H9 (cell line): ENCODE measurements around the gene KRTAP10-3. TPM values are rescaled to one million over a fixed set of nuclear protein-coding genes. Genes with fewer than 3 reads are reported as not detected.

Source experiments
- DNase-seq: peaks from one replicate; pipeline ENCODE4 v3.0.0-alpha.2; 2017
- H2AFZ ChIP-seq: one replicate; pipeline ENCODE4 v1.6.1; 2013; ENCODE audit warnings: mild to moderate bottlenecking, low read length, control low read depth, moderate library complexity
- H2AK5ac ChIP-seq: 2 replicates; pipeline ENCODE4 v1.6.1; 2013; ENCODE audit warnings: low read length, control low read depth, mixed read lengths; ENCODE audit not compliant: insufficient read length
- H2BK120ac ChIP-seq: one replicate; pipeline ENCODE4 v1.6.1; 2013; ENCODE audit warnings: low read depth, mild to moderate bottlenecking, low read length, control low read depth, inconsistent platforms; ENCODE audit not compliant: poor library complexity, severe bottlenecking
- H2BK12ac ChIP-seq: 2 replicates; pipeline ENCODE4 v1.6.1; 2013; ENCODE audit warnings: low read length, control low read depth, mixed read lengths, low read depth; ENCODE audit not compliant: insufficient read length
- H2BK15ac ChIP-seq: 2 replicates; pipeline ENCODE4 v1.6.1; 2013; ENCODE audit warnings: low read depth, low read length, control low read depth
- H2BK20ac ChIP-seq: one replicate; pipeline ENCODE4 v1.6.1; 2013; ENCODE audit warnings: low read depth, mild to moderate bottlenecking, low read length, control low read depth, inconsistent platforms; ENCODE audit not compliant: poor library complexity, severe bottlenecking
- H2BK5ac ChIP-seq: 2 replicates; pipeline ENCODE4 v1.6.1; 2013; ENCODE audit warnings: low read length, control low read depth, mixed read lengths; ENCODE audit not compliant: insufficient read length
- H3K14ac ChIP-seq: 2 replicates; pipeline ENCODE4 v1.6.1; 2013; ENCODE audit warnings: low read length, control low read depth; ENCODE audit not compliant: insufficient read depth
- H3K18ac ChIP-seq: 2 replicates; pipeline ENCODE4 v1.6.1; 2013; ENCODE audit warnings: low read depth, mild to moderate bottlenecking, mixed read lengths, low read length, control low read depth; ENCODE audit not compliant: insufficient read length
- H3K23ac ChIP-seq: 2 replicates; pipeline ENCODE4 v1.6.1; 2013; ENCODE audit warnings: low read length, control low read depth, mixed read lengths, low read depth; ENCODE audit not compliant: insufficient read length
- H3K23me2 ChIP-seq: 2 replicates; pipeline ENCODE4 v1.6.1; 2013; ENCODE audit warnings: low read depth, mild to moderate bottlenecking, mixed read lengths, low read length, control low read depth; ENCODE audit not compliant: insufficient read length, poor library complexity, severe bottlenecking
- H3K27ac ChIP-seq: 2 replicates; pipeline ENCODE4 v1.5.1; 2013; ENCODE audit warnings: low read length, control low read depth, mixed read lengths, low read depth; ENCODE audit not compliant: insufficient read length
- H3K27me3 ChIP-seq: 2 replicates; pipeline ENCODE4 v1.6.1; 2013; ENCODE audit warnings: low read length, control low read depth, inconsistent platforms; ENCODE audit not compliant: insufficient read depth
- H3K4ac ChIP-seq: 2 replicates; pipeline ENCODE4 v1.6.1; 2013; ENCODE audit warnings: low read depth, mild to moderate bottlenecking, control low read depth, inconsistent platforms, low read length, moderate library complexity
- H3K4me1 ChIP-seq: 2 replicates; pipeline ENCODE4 v1.6.1; 2013; ENCODE audit warnings: low read length, control low read depth, inconsistent platforms; ENCODE audit not compliant: insufficient read depth
- H3K4me2 ChIP-seq: 2 replicates; pipeline ENCODE4 v1.6.1; 2013; ENCODE audit warnings: low read length, control low read depth, mixed read lengths; ENCODE audit not compliant: insufficient read length, insufficient read depth
- H3K56ac ChIP-seq: 2 replicates; pipeline ENCODE4 v1.6.1; 2013; ENCODE audit warnings: low read depth, mild to moderate bottlenecking, mixed read lengths, low read length, control low read depth; ENCODE audit not compliant: insufficient read length
- H3K79me1 ChIP-seq: 2 replicates; pipeline ENCODE4 v1.6.1; 2013; ENCODE audit warnings: low read depth, mild to moderate bottlenecking, moderate library complexity, low read length, control low read depth, inconsistent platforms; ENCODE audit not compliant: insufficient read depth, poor library complexity, severe bottlenecking
- H3K79me2 ChIP-seq: 2 replicates; pipeline ENCODE4 v1.6.1; 2013; ENCODE audit warnings: low read length, control low read depth, inconsistent platforms; ENCODE audit not compliant: insufficient read depth
- H3K9ac ChIP-seq: 2 replicates; pipeline ENCODE4 v1.6.1; 2013; ENCODE audit warnings: low read length, control low read depth, mixed read lengths; ENCODE audit not compliant: insufficient read length; ENCODE audit errors: extremely low read depth
- H3K9me3 ChIP-seq: one replicate; pipeline ENCODE4 v1.6.1; 2013; ENCODE audit warnings: low read depth, low read length, inconsistent platforms; ENCODE audit not compliant: control insufficient read depth
- H3T11ph ChIP-seq: one replicate; pipeline ENCODE4 v1.6.1; 2013; ENCODE audit warnings: mild to moderate bottlenecking, low read length, control low read depth, inconsistent platforms
- H4K20me1 ChIP-seq: one replicate; pipeline ENCODE4 v1.6.1; 2013; ENCODE audit not compliant: control insufficient read depth, insufficient read length, insufficient read depth
- H4K5ac ChIP-seq: 2 replicates; pipeline ENCODE4 v1.6.1; 2013; ENCODE audit warnings: low read depth, mild to moderate bottlenecking, mixed read lengths, low read length, control low read depth; ENCODE audit not compliant: insufficient read length
- H4K8ac ChIP-seq: replicated peaks from 2 replicates; pipeline ENCODE4 v1.6.1; 2013; ENCODE audit warnings: low read length, control low read depth, mixed read lengths, low read depth; ENCODE audit not compliant: insufficient read length
- H4K91ac ChIP-seq: 2 replicates; pipeline ENCODE4 v1.6.1; 2013; ENCODE audit warnings: low read depth, mild to moderate bottlenecking, moderate library complexity, mixed read lengths, low read length, control low read depth; ENCODE audit not compliant: insufficient read length
- H3K27ac Mint-ChIP-seq, 3 experiments: 2 replicates in 2 of 3; 3 replicates in 1 of 3; pipeline ENCODE4 v1.8.0; 2020 to 2021; ENCODE audit warnings: mixed read lengths in 3 of 3, mild to moderate bottlenecking in 1 of 3, moderate library complexity in 1 of 3
- H3K27me3 Mint-ChIP-seq: 2 replicates; pipeline ENCODE4 v1.8.0; 2021; ENCODE audit warnings: low read depth, mild to moderate bottlenecking, moderate library complexity, mixed read lengths
- H3K36me3 Mint-ChIP-seq, 3 experiments: 2 replicates in 2 of 3; 3 replicates in 1 of 3; pipeline ENCODE4 v1.8.0; 2020 to 2021; ENCODE audit warnings: low read depth in 3 of 3, mixed read lengths in 3 of 3; ENCODE audit not compliant: insufficient read depth in 1 of 3
- H3K4me1 Mint-ChIP-seq, 2 experiments: 2 replicates each; pipeline ENCODE4 v1.8.0; 2020; ENCODE audit warnings: mixed read lengths in 2 of 2
- H3K4me3 Mint-ChIP-seq, 2 experiments: 2 replicates in 1 of 2; 3 replicates in 1 of 2; pipeline ENCODE4 v1.8.0; 2020 to 2021; ENCODE audit warnings: mild to moderate bottlenecking in 2 of 2, mixed read lengths in 2 of 2, moderate library complexity in 1 of 2
- H3K9me3 Mint-ChIP-seq, 2 experiments: 2 replicates in 1 of 2; 3 replicates in 1 of 2; pipeline ENCODE4 v1.8.0; 2020; ENCODE audit warnings: mild to moderate bottlenecking in 2 of 2, mixed read lengths in 2 of 2, moderate library complexity in 1 of 2
- WGBS: extraction: QIAGEN DNeasy Blood & Tissue Kit; methylation state at CpG from one replicate; pipeline ENCODE4 v1.1.7; 2013; ENCODE audit warnings: missing lambda C conversion rate, low lambda C conversion rate, mixed read lengths; ENCODE audit not compliant: insufficient read length; ENCODE audit errors: extremely low coverage; 5-methylcytosine and 5-hydroxymethylcytosine counted together
- total RNA-seq: library from RNA; stranded (reverse); gene quantifications from 2 replicates; pipeline ENCODE4 v1.2.1, GENCODE V29; 2021
- TF ChIP-seq, protein P1 (sequence below): fragments of 200-600 bp; sonication (generic); conservative IDR thresholded peaks from 3 replicates; pipeline ENCODE4 v1.8.0; 2021; ENCODE audit warnings: antibody characterized with exemption, mild to moderate bottlenecking

Gene KRTAP10-3
- total RNA-seq, 1 experiment from 2014 or later: not detected

DNA sequence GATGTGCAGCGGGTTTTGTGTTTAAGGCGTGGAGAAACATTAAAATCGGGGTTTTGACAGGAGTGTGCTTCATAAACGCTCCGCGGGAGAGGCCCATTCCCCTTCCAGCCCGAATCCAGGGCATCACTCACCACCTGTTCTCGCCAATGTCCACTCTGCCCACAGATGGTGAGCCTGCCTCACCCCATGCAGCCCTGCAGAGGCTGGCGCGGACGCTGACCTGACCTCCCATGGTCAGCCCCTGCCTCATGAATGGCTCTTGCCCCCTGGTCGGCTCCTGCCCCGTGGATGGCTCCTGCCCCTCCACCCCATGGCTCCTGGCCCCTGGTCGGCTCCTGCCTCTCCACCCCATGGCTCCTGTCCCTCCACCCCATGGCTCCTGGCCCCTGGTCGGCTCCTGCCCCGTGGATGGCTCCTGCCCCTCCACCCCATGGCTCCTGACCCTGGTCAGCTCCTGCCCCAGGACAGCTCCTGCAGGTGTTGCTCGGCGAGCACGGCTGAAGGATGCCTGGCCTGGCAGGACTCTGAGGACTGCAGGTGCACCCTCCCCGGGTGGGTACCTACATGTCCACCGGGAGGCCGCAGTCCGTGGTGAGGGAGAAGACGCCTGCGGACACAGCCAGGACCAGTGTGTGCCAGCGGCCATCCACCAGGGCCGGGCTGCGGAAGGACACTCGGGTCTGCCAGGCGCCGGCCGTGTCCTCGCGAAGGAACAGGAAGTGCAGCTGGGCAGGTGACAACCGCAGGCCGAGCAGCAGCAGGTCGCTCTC, 25.3 kb downstream of the KRTAP10-3 start:
- Histone ChIP-seq H3K4me2 (no peak overlapping the region), H4K91ac (no peak overlapping the region), H2AFZ (no peak overlapping the region), H3K4me1 (no peaks in the 10 kb centered on the region; the same call in 1 of the 2 replicates), H3K79me2 (no peaks in the 10 kb centered on the region), H3T11ph (no peak overlapping the region), H3K18ac (no peak overlapping the region), H3K14ac (no peak overlapping the region), H3K23me2 (no peaks in the 10 kb centered on the region), H2BK20ac (no peak overlapping the region), H3K79me1 (no peaks in the 10 kb centered on the region), H3K27ac (no peak overlapping the region), H3K23ac (no peak overlapping the region), H4K20me1 (no peaks in the 10 kb centered on the region), H3K27me3 (no peaks in the 10 kb centered on the region), H2BK5ac (no peak overlapping the region), H2BK12ac (no peak overlapping the region), H2BK15ac (no peak overlapping the region), H4K5ac (no peak overlapping the region), H3K9me3 (no peaks in the 10 kb centered on the region), H2AK5ac (no peak overlapping the region), H4K8ac (no peak overlapping the region), H3K56ac (no peak overlapping the region), H3K9ac (no peak overlapping the region), H2BK120ac (no peak overlapping the region), H3K4ac (no peak overlapping the region)
- WGBS: no CpG with 5 or more reads among the region's 37 CpGs
- Mint-ChIP-seq H3K36me3 (peaks cover 0 to 5% (median 0%) of the 10 kb centered on the region in 3 experiments; a peak in 1 of 7 replicates), H3K4me3 (no peak overlapping the region), H3K27me3 (no peaks in the 10 kb centered on the region; the same call in none of the 2 replicates), H3K9me3 (peaks cover 0 to 5% of the 10 kb centered on the region in 2 experiments; a peak in 2 of 5 replicates), H3K4me1 (peaks cover 2 to 8% of the 10 kb centered on the region in 2 experiments; a peak in 3 of 4 replicates), H3K27ac (no peak overlapping the region; a peak in 1 of 7 replicates)
- no peak for DNase-seq
- TF ChIP-seq, protein P1, sequence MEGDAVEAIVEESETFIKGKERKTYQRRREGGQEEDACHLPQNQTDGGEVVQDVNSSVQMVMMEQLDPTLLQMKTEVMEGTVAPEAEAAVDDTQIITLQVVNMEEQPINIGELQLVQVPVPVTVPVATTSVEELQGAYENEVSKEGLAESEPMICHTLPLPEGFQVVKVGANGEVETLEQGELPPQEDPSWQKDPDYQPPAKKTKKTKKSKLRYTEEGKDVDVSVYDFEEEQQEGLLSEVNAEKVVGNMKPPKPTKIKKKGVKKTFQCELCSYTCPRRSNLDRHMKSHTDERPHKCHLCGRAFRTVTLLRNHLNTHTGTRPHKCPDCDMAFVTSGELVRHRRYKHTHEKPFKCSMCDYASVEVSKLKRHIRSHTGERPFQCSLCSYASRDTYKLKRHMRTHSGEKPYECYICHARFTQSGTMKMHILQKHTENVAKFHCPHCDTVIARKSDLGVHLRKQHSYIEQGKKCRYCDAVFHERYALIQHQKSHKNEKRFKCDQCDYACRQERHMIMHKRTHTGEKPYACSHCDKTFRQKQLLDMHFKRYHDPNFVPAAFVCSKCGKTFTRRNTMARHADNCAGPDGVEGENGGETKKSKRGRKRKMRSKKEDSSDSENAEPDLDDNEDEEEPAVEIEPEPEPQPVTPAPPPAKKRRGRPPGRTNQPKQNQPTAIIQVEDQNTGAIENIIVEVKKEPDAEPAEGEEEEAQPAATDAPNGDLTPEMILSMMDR: no peak
